Measurements from ENCODE around the gene GORASP2.

GORASP2 gene

DNA sequence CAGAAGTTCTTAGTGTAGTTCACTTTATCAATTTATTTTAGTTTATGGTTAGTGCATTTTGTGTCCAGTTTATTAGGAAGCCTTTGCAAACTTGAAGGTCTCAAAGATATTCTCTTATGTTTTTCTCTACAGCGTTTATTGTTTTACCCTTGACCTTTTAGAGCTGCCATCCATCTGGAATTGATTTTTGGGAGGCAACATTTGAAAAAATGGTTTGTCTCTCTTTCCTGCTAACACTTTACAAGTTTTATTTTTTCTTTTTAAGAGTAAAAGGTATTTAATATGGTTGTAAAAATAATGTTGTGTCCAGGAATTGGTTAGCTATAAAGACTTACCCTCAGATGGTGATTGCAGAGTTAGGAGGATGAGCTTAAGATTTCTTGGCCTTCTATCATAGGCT is 14.0 kb downstream of the GORASP2 start:
- Histone ChIP-seq H3K27me3 (ENCODE audit: control insufficient read depth in 1 of 2, insufficient read depth in 2 of 2, low read length in 2 of 2) (no peaks in the 10 kb centered on the region), H3K9me3 (ENCODE audit: low read length) (no peaks in the 10 kb centered on the region), H3K9ac (ENCODE audit: low read length) (no peak overlapping the region)

DNA sequence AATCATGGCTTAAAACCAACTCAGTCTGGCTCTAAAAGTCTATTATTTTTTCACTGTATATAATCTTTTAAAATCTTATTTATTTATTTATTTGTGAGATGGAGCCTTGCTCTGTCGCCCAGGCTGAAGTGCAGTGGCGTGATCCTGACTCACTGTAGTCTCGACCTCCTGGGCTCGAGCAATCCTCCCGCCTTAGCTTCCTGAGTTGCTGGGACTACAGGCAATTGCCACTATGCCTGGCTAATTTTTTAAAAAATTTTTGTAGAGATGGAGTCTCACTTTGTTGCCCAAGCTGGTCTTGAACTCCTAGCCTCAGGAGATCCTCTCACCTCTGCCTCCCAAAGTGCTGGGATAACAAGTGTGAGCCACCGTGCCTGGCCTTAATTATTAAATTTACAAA is 14.5 kb downstream of the GORASP2 start:
- H3K4me1 ChIP-seq (ENCODE audit: insufficient read depth, low read length), result peaks cover 13% of the 10 kb centered on the region
- H3K27ac ChIP-seq (ENCODE audit: low read depth, low read length), result no peak overlapping the region
- H3K9ac ChIP-seq (ENCODE audit: low read length), result no peak overlapping the region
- no peaks in the 10 kb centered on the region for H3K27me3 ChIP-seq (ENCODE audit: control insufficient read depth in 1 of 2, insufficient read depth in 2 of 2, low read length in 2 of 2)
- no peaks in the 10 kb centered on the region for H3K36me3 ChIP-seq (ENCODE audit: insufficient read depth, low read length)
- no peaks in the 10 kb centered on the region for H3K9me3 ChIP-seq (ENCODE audit: low read length)
- no peak overlapping the region for H3K4me3 ChIP-seq (ENCODE audit: low read depth in 1 of 2, low read length in 2 of 2)

More for the DNA sequence above, 14.0 kb downstream of the GORASP2 start:
- H3K4me1 ChIP-seq (ENCODE audit: insufficient read depth, low read length), result peaks cover 18% of the 10 kb centered on the region
- H3K27ac ChIP-seq (ENCODE audit: low read depth, low read length), result no peak overlapping the region
- H3K36me3 ChIP-seq (ENCODE audit: insufficient read depth, low read length), result no peaks in the 10 kb centered on the region
- H3K4me3 ChIP-seq (ENCODE audit: low read depth in 1 of 2, low read length in 2 of 2), result no peak overlapping the region

DNA sequence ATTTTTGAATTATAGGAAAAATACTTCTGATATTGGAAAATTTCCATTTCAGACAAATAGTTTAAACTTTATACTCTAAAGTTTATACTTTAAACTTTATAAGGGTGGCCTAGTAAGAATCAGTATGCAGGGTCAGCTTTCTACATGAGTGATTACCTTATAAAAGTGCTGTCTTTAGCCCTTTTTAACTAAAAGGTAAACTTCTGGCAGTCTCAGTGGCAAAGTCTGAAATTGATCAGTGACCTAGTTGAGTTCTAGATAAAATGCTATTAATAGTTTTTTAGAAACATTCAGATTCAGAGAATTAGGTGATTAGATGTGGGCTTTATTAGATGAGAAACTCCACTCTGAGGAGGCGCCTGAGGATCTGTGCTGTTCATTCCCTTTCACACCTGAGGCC is 15.5 kb downstream of the GORASP2 start:
- H3K36me3 ChIP-seq (ENCODE audit: insufficient read depth, low read length), result peaks cover 2% of the 10 kb centered on the region
- H3K9ac ChIP-seq (ENCODE audit: low read length), result no peak overlapping the region
- H3K4me1 ChIP-seq (ENCODE audit: insufficient read depth, low read length), result peaks cover 3% of the 10 kb centered on the region
- H3K27ac ChIP-seq (ENCODE audit: low read depth, low read length), result no peak overlapping the region
- no peaks in the 10 kb centered on the region for H3K9me3 ChIP-seq (ENCODE audit: low read length)
- H3K27me3 ChIP-seq (ENCODE audit: control insufficient read depth in 1 of 2, insufficient read depth in 2 of 2, low read length in 2 of 2), result no peaks in the 10 kb centered on the region
- no peak overlapping the region for H3K4me3 ChIP-seq (ENCODE audit: low read depth in 1 of 2, low read length in 2 of 2)

DNA sequence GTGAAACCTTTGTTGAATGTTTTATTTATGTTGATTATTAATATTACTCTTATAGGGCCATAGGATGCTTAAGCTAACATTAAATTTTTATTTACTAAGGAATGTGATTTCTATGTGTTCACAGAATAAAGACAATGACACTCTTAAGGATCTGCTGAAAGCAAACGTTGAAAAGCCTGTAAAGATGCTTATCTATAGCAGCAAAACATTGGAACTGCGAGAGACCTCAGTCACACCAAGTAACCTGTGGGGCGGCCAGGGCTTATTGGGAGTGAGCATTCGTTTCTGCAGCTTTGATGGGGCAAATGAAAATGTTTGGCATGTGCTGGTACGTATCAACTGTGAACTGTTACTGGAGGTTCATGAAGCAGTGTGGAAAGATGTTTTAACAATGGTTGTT is 20.4 kb downstream of the GORASP2 start:
- no peaks in the 10 kb centered on the region for H3K9me3 ChIP-seq (ENCODE audit: low read length)
- H3K9ac ChIP-seq (ENCODE audit: low read length), result no peak overlapping the region
- H3K36me3 ChIP-seq (ENCODE audit: insufficient read depth, low read length), result peaks cover 42% of the 10 kb centered on the region
- no peaks in the 10 kb centered on the region for H3K27me3 ChIP-seq (ENCODE audit: control insufficient read depth in 1 of 2, insufficient read depth in 2 of 2, low read length in 2 of 2)
- no peak overlapping the region for H3K27ac ChIP-seq (ENCODE audit: low read depth, low read length)
- no peaks in the 10 kb centered on the region for H3K4me1 ChIP-seq (ENCODE audit: insufficient read depth, low read length)
- no peak overlapping the region for H3K4me3 ChIP-seq (ENCODE audit: low read depth in 1 of 2, low read length in 2 of 2)

DNA sequence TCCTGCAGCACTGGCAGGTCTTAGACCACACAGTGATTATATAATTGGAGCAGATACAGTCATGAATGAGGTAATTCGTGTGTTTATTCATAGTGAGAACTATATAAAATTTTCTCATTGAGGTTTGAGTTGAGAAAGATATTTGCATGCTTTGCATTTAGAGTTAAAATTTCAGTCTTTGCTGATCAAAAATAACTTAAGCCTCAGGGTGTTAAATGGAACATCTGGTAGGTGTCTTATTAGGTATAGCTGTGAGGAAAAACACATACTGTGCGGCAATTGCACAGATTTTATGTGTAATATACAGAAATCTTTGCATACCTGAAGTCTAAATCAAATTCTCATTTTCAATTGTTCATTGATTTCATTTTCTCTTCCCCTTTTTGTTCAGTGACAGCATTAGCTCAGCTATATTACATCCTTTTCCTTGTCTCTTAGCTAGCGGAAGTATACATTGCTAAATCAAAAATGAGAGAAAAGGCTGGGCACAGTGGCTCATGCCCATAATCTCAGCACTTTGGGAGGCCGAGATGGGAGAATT is 21.2 kb downstream of the GORASP2 start:
- H3K9me3 ChIP-seq (ENCODE audit: low read length), result no peaks in the 10 kb centered on the region
- H3K27ac ChIP-seq (ENCODE audit: low read depth, low read length), result no peak overlapping the region
- H3K4me1 ChIP-seq (ENCODE audit: insufficient read depth, low read length), result no peaks in the 10 kb centered on the region
- no peak overlapping the region for H3K4me3 ChIP-seq (ENCODE audit: low read depth in 1 of 2, low read length in 2 of 2)
- H3K9ac ChIP-seq (ENCODE audit: low read length), result no peak overlapping the region
- no peaks in the 10 kb centered on the region for H3K27me3 ChIP-seq (ENCODE audit: control insufficient read depth in 1 of 2, insufficient read depth in 2 of 2, low read length in 2 of 2)
- H3K36me3 ChIP-seq (ENCODE audit: insufficient read depth, low read length), result peaks cover 51% of the 10 kb centered on the region

DNA sequence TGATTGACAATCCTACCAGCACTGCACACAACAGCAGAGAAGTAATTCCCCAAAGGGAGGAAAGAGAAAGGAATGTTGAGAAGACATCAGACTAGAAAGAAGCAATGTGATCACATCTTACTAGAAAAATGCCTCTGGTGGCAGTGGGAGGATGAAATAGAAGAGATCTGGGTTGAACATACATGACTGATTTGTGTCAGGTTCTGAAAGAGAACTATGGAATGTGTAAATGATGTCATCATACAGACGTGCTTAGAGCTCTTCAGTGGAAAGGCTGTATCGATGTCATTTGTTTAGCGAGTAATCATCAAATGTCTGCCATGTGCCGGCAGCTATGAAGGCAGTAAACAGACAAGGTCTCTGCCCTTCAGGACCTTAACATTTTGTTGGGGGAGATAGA is 24.9 kb downstream of the GORASP2 start:
- peaks cover 71% of the 10 kb centered on the region for H3K36me3 ChIP-seq (ENCODE audit: insufficient read depth, low read length)

DNA sequence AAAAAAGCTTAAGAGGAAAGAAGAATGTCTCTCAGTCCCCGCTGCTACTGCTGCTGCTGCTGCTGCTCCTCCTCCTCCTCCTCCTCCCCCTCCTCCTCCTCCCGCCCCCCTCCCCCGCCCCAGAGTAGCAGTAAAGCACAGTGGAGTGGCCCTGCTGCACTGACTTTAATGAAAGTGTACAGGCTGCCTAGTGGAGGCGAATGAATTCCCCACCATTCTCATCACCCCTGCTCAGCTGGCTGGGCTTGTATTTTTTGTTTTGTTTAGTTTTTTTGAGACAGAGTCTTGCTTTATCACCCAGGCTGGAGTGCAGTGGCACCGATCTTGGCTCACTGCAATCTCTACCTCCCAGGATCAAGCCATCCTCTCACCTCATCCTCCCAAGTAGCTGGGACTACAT is 34.3 kb downstream of the GORASP2 start:
- H3K9ac ChIP-seq (ENCODE audit: low read length), result no peak overlapping the region
- H3K4me1 ChIP-seq (ENCODE audit: insufficient read depth, low read length), result no peaks in the 10 kb centered on the region
- H3K27ac ChIP-seq (ENCODE audit: low read depth, low read length), result no peak overlapping the region
- H3K4me3 ChIP-seq (ENCODE audit: low read depth in 1 of 2, low read length in 2 of 2), result no peak overlapping the region
- no peaks in the 10 kb centered on the region for H3K27me3 ChIP-seq (ENCODE audit: control insufficient read depth in 1 of 2, insufficient read depth in 2 of 2, low read length in 2 of 2)
- H3K9me3 ChIP-seq (ENCODE audit: low read length), result no peaks in the 10 kb centered on the region
- H3K36me3 ChIP-seq (ENCODE audit: insufficient read depth, low read length), result peaks cover 64% of the 10 kb centered on the region

More for the DNA sequence above, 24.9 kb downstream of the GORASP2 start:
- H3K9ac ChIP-seq (ENCODE audit: low read length), result no peak overlapping the region
- H3K4me3 ChIP-seq (ENCODE audit: low read depth in 1 of 2, low read length in 2 of 2), result no peak overlapping the region
- H3K4me1 ChIP-seq (ENCODE audit: insufficient read depth, low read length), result no peaks in the 10 kb centered on the region
- no peaks in the 10 kb centered on the region for H3K27me3 ChIP-seq (ENCODE audit: control insufficient read depth in 1 of 2, insufficient read depth in 2 of 2, low read length in 2 of 2)
- no peak overlapping the region for H3K27ac ChIP-seq (ENCODE audit: low read depth, low read length)
- no peaks in the 10 kb centered on the region for H3K9me3 ChIP-seq (ENCODE audit: low read length)

DNA sequence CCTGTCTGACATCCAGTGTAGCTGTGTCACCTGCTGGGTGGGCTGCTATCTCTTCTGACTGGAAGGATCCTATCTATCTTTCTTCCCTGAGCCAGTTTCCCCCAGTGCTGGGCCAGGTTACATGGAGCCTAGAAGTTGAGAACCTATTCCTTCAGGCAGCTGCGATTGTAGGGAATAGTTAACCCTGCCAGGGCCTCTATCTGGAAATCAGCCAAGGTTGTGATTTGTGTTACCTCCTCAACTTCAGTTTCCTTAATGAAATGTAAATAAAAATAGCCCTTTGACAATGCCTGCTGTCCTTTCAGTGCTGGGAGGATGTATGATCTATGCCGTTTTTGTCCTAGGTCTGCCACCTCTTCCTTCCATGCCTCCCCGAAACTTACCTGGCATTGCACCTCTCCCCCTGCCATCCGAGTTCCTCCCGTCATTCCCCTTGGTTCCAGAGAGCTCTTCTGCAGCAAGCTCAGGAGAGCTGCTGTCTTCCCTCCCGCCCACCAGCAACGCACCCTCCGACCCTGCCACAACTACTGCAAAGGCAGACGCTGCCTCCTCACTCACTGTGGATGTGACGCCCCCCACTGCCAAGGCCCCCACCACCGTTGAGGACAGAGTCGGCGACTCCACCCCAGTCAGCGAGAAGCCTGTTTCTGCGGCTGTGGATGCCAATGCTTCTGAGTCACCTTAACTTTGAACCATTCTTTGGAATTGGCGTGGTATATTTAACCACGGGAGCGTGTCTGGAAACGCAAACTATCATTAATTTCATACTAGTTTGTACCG is 36.6 kb downstream of the GORASP2 start:
- Histone ChIP-seq H3K36me3 (ENCODE audit: insufficient read depth, low read length) (peaks cover 62% of the 10 kb centered on the region), H3K27ac (ENCODE audit: low read depth, low read length) (no peak overlapping the region)

DNA sequence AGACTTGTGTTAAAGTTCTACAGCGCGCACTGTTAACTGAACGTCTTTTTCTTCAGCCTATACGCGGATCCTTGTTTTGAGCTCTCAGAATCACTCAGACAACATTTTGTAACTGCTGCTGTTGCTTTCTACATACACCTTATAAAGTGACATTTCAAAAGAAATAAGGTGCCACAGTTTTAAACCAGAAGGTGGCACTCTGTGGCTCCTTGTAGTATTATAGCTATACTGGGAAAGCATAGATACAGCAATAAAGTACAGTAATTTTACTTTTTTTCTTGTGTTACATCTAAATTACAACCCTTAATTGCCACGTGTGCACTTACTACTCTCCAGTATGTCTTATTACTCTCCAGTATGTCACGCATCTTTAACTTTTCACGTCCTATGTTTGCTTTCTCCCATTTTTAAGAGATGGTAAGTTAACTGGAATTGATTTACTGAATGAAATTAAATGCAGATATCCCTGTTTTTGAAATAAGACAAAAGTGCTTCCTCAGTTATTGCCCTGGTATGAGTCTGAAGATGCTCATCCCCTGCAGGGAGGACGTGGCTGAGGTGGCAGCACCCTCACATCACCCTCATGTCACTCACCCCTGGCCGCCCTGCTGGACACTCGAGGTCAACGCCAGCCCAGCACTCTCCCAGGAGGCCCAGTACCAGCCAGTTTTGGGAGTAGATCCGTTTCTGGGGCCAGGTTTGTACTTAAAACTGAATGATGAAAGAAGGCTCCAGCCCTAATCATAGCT is 37.8 kb downstream of the GORASP2 start:
- Histone ChIP-seq H3K27ac (ENCODE audit: low read depth, low read length) (no peak overlapping the region), H3K27me3 (ENCODE audit: control insufficient read depth in 1 of 2, insufficient read depth in 2 of 2, low read length in 2 of 2) (no peaks in the 10 kb centered on the region), H3K4me1 (ENCODE audit: insufficient read depth, low read length) (no peaks in the 10 kb centered on the region), H3K9ac (ENCODE audit: low read length) (no peak overlapping the region), H3K36me3 (ENCODE audit: insufficient read depth, low read length) (peaks cover 50% of the 10 kb centered on the region), H3K4me3 (ENCODE audit: low read depth in 1 of 2, low read length in 2 of 2) (no peak overlapping the region), H3K9me3 (ENCODE audit: low read length) (no peaks in the 10 kb centered on the region)

More for the DNA sequence above, 36.6 kb downstream of the GORASP2 start:
- H3K4me1 ChIP-seq (ENCODE audit: insufficient read depth, low read length), result no peaks in the 10 kb centered on the region
- no peaks in the 10 kb centered on the region for H3K9me3 ChIP-seq (ENCODE audit: low read length)
- H3K9ac ChIP-seq (ENCODE audit: low read length), result no peak overlapping the region
- no peaks in the 10 kb centered on the region for H3K27me3 ChIP-seq (ENCODE audit: control insufficient read depth in 1 of 2, insufficient read depth in 2 of 2, low read length in 2 of 2)
- H3K4me3 ChIP-seq (ENCODE audit: low read depth in 1 of 2, low read length in 2 of 2), result no peak overlapping the region

DNA sequence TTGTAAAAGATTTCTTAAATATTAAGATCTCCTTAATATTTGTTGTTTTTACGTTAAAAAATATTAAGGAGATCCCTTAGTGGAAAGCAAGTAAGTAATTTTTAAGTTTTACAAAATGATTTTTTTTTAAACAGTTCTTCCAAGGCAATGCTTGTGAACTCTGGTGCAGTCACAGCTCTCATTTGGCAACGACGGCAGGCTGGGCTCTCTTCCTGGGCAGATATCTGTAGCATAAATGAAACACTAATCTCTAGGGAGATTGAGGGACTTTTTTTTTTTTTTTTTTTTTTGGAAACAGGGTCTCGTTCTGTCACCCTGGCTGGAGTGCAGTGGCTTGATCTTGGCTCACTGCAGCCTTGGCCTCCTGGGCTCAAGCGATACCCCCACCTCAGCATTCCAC is 38.5 kb downstream of the GORASP2 start:
- Histone ChIP-seq H3K27me3 (ENCODE audit: control insufficient read depth in 1 of 2, insufficient read depth in 2 of 2, low read length in 2 of 2) (no peaks in the 10 kb centered on the region), H3K36me3 (ENCODE audit: insufficient read depth, low read length) (peaks cover 43% of the 10 kb centered on the region), H3K9me3 (ENCODE audit: low read length) (no peaks in the 10 kb centered on the region)

DNA sequence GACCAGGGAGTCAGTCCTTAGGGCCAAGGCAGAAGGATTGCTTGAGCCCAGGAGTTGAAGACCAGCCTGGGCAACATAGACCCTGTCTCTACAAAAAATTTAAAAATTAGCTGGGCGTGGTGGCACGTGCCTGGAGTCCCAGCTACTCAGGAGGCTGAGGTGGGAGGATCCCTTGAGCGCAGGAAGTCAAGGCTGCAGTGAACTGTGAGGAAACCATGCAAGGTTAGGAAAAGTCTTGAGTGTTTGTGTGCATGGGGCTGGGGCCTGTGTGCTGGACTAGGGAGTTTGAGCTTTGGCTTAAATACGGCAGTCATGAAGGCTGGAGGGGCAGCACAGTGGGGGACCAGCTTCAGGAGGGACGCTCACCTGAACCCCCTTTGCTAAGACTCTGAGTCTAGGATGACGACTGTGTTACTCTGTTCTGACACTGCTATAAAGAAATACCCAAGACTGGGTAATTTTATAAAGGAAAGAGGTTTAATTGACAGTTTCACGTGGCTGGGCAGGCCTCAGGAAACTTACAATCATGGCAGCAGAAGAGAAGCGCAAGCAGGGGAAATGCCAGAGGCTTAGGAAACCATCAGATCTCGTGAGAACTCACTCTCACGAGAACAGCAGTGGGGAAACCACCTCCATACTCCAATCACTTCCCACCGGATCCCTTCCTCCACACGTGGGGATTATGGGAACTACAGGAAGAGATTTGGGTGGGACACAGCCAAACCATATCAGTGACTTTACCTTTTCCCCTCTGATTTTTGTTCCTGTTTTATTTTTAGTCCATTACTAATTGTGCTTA is 39.4 kb downstream of the GORASP2 start:
- no peak overlapping the region for H3K4me3 ChIP-seq (ENCODE audit: low read depth in 1 of 2, low read length in 2 of 2)
- no peak overlapping the region for H3K9ac ChIP-seq (ENCODE audit: low read length)
- H3K27me3 ChIP-seq (ENCODE audit: control insufficient read depth in 1 of 2, insufficient read depth in 2 of 2, low read length in 2 of 2), result no peaks in the 10 kb centered on the region
- H3K9me3 ChIP-seq (ENCODE audit: low read length), result no peaks in the 10 kb centered on the region
- no peak overlapping the region for H3K27ac ChIP-seq (ENCODE audit: low read depth, low read length)
- H3K36me3 ChIP-seq (ENCODE audit: insufficient read depth, low read length), result peaks cover 38% of the 10 kb centered on the region
- H3K4me1 ChIP-seq (ENCODE audit: insufficient read depth, low read length), result peaks cover 11% of the 10 kb centered on the region

More for the DNA sequence above, 38.5 kb downstream of the GORASP2 start:
- Histone ChIP-seq H3K4me3 (ENCODE audit: low read depth in 1 of 2, low read length in 2 of 2) (no peak overlapping the region), H3K9ac (ENCODE audit: low read length) (no peak overlapping the region), H3K27ac (ENCODE audit: low read depth, low read length) (no peak overlapping the region), H3K4me1 (ENCODE audit: insufficient read depth, low read length) (peaks cover 4% of the 10 kb centered on the region)
